HUES6 (cell line): Measurements from ENCODE around the gene GPRC5A.
A peak's percentile ranks its signal among the peaks of the same experiment; 100 is the strongest.
"Not testable (repeated sequence)": the region's sequence is repeated elsewhere in the genome, so short reads cannot be mapped to it uniquely, and the experiment has no call there.

Experiments used
- H3K27ac ChIP-seq: 2 replicates; pipeline ENCODE4 v1.7.0; 2013; ENCODE audit warnings: low read depth, mild to moderate bottlenecking, low read length, inconsistent platforms
- H3K27me3 ChIP-seq: 2 replicates; pipeline ENCODE4 v1.6.1; 2013; ENCODE audit warnings: low read length; ENCODE audit not compliant: control insufficient read depth, insufficient read depth
- H3K36me3 ChIP-seq: 2 replicates; pipeline ENCODE4 v1.6.1; 2013; ENCODE audit warnings: low read length; ENCODE audit not compliant: control insufficient read depth, insufficient read depth
- H3K4me1 ChIP-seq: 2 replicates; pipeline ENCODE4 v1.6.1; 2013; ENCODE audit warnings: low read length; ENCODE audit not compliant: control insufficient read depth, insufficient read depth
- H3K4me3 ChIP-seq: 2 replicates; pipeline ENCODE4 v1.5.1; 2013; ENCODE audit warnings: low read depth, low read length
- H3K9ac ChIP-seq: one replicate; pipeline ENCODE4 v1.6.1; 2013; ENCODE audit warnings: mild to moderate bottlenecking, low read length
- H3K9me3 ChIP-seq: 2 replicates; pipeline ENCODE4 v1.6.1; 2013; ENCODE audit warnings: low read depth, low read length; ENCODE audit not compliant: control insufficient read depth, insufficient read depth

Gene GPRC5A

GRCh38 chr12:12872934-12873275, 18.5 kb upstream of the GPRC5A start:
- H3K27me3 ChIP-seq, result no peaks in the 10 kb centered on the region
- no peaks in the 10 kb centered on the region for H3K36me3 ChIP-seq

DNA sequence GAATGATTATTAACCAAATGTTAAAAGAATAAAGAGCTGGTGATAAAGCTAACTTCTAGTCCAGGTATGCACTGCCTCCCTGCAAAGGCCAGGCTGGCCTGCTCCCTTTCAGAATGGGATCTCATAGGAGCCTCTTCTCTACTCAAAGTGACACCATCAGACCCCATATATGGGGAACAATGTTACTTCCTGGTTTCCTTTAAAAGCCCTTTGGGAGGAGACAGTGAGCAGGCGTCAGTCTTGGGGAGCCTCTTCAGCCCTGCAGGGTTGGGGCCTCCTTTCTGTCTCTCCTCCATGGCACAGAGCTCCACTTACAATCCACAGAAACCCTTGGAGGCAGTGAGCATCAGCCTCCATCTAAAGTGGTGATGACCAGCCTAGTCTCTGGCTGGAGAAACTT, 17.3 kb upstream of the GPRC5A start:
- H3K27me3 ChIP-seq, result no peaks in the 10 kb centered on the region
- H3K4me1 ChIP-seq, result peaks cover 41% of the 10 kb centered on the region
- H3K27ac ChIP-seq, result no peak overlapping the region; the same call in 1 of the 2 replicates
- H3K9ac ChIP-seq, result no peak overlapping the region
- no peak overlapping the region for H3K4me3 ChIP-seq
- no peaks in the 10 kb centered on the region for H3K9me3 ChIP-seq
- no peaks in the 10 kb centered on the region for H3K36me3 ChIP-seq

More at GRCh38 chr12:12872934-12873275, 18.5 kb upstream of the GPRC5A start:
- Histone ChIP-seq H3K9ac (no peak overlapping the region), H3K4me3 (no peak overlapping the region), H3K4me1 (peaks cover 44% of the 10 kb centered on the region), H3K27ac (no peak overlapping the region), H3K9me3 (no peaks in the 10 kb centered on the region)

DNA sequence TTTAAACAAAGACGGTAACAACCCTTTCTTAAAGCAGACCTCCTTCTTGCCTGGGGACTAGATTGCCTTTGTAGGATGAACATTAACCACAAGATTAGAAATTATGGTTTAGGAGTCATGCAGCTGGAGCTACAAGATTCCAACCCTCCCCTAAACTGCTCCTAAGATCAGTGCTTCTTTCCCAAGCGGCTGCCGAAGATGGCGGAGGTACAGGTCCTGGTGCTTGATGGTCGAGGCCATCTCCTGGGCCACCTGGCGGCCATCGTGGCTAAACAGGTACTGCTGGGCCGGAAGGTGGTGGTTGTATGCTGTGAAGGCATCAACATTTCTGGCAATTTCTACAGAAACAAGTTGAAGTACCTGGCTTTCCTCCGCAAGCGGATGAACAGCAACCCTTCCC, 16.1 kb upstream of the GPRC5A start:
- H3K36me3 ChIP-seq, H3K27me3 ChIP-seq, H3K4me3 ChIP-seq, H3K27ac ChIP-seq, H3K9me3 ChIP-seq: not testable (repeated sequence)
- Histone ChIP-seq H3K4me1 (peaks cover 41% of the 10 kb centered on the region), H3K9ac (peak overlapping the region; percentile 9)

DNA sequence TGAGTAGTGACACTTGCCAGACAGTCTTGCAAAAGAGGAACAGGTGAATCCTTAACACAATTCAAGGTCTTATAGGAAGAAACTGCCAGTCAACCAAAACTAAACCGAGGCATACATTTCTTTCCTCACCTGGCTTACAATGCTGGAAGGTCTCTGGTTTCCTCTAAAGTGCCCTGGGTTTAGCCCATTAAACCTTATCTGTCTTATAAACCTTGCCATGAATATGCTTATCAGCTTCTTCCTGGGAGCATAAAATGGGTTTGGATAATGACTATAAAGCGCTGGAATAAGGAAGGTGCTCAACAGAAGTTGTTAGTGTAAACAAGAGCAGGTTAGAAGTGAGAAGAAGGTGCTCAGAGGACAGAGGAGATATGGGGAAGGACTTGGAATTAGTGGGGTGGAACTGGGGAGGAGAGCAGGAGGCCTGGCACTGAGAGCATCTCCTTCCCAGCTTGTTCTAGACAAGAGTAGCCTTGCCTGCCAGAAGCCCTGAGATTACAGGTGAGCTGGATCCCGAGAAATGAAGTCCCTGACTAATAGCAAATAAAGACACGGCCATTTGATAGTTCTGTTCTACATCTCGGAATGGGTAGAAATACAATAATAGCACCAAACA, 14.1 kb upstream of the GPRC5A start:
- Histone ChIP-seq H3K4me1 (peaks cover 30% of the 10 kb centered on the region), H3K4me3 (no peak overlapping the region), H3K27ac (no peak overlapping the region), H3K36me3 (no peaks in the 10 kb centered on the region), H3K27me3 (no peaks in the 10 kb centered on the region), H3K9me3 (no peaks in the 10 kb centered on the region), H3K9ac (no peak overlapping the region)

DNA sequence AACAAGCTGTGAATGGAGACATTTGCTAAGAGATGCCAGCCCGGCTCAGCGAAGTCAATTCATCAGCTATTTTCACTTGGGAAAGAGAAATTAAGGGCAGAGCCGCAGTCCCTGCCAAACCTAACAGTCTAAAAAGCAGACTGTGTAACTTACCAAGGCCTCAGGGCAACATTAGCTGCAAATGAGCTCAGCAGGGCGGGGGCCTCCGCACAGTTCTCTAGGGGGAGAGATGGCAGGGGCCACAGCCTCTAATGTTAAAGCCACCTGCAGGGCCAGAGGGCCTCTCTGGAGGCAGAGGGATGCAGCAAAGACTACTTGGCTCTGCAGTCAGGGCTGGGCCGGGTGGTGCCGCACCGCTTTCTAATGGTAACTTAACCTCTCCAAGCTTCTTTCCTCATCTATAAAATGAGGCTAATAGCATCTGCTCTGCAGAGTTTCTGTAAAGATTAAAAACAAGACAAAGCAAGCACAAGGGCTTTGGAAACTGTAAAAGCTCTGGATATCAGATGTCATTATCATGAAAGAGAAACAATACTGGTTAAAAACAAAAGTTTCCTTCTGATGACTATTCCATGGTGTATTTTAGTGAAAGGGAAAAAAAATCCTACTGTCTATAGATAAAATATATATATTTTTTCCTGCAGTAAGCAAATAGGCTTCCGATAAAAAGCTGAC, 13.4 kb upstream of the GPRC5A start:
- H3K27ac ChIP-seq, result no peak overlapping the region
- no peaks in the 10 kb centered on the region for H3K27me3 ChIP-seq
- no peaks in the 10 kb centered on the region for H3K9me3 ChIP-seq
- H3K36me3 ChIP-seq, result no peaks in the 10 kb centered on the region
- no peak overlapping the region for H3K4me3 ChIP-seq
- peaks cover 24% of the 10 kb centered on the region for H3K4me1 ChIP-seq
- H3K9ac ChIP-seq, result no peak overlapping the region

- H3K9ac ChIP-seq, result no peak overlapping the region
- peaks cover 7% of the 10 kb centered on the region; the same call in 1 of the 2 replicates for H3K27me3 ChIP-seq
- no peaks in the 10 kb centered on the region for H3K9me3 ChIP-seq
- H3K36me3 ChIP-seq, result no peaks in the 10 kb centered on the region
- peaks cover 20% of the 10 kb centered on the region for H3K4me1 ChIP-seq
- H3K27ac ChIP-seq, result no peak overlapping the region
- H3K4me3 ChIP-seq, result no peak overlapping the region
These were observed 10.8 kb upstream of the GPRC5A start for GRCh38 chr12:12880537-12880936.

DNA sequence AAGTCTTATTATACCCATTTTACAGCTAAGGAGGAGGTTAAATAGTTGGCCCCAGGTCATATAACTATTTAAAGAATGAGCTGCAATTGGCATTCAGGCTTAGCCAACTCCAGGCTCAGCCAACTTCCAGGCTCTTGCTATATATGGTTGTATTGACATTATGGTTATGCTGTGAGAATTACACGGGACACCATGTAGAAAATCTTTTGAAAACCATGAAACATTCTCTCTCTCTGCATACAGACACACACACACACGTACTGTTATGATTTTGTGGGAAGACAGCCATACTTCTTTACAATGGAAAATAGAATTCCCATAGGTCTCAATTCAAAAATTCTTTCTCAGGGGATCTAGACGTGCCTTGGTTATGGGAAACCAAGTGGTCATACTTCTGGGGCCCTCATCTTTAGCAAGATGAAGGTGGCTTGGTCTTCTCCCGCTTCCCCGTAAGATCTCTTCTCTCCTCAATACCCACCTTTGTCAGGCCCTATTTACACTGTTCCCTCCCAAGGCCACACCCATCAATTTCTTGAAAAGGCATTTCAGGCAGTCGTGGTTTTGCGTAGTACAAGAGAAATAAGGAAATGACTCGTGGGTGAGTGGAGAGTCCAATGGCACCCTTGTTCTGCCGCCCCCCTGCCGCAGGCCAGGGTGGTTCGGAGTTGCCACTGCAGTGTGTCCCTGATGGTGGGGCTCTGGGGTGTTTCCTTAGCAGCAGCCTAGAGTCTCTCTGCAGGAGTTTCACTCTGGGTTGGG, 10.0 kb upstream of the GPRC5A start:
- Histone ChIP-seq H3K9ac (no peak overlapping the region), H3K9me3 (no peaks in the 10 kb centered on the region), H3K36me3 (no peaks in the 10 kb centered on the region), H3K4me1 (peaks cover 25% of the 10 kb centered on the region), H3K27me3 (peaks cover 12% of the 10 kb centered on the region), H3K4me3 (no peak overlapping the region), H3K27ac (no peak overlapping the region)

- H3K9me3 ChIP-seq, result no peaks in the 10 kb centered on the region
- H3K9ac ChIP-seq, result no peak overlapping the region
- H3K4me3 ChIP-seq, result no peak overlapping the region
- H3K36me3 ChIP-seq, result no peaks in the 10 kb centered on the region
- no peak overlapping the region for H3K27ac ChIP-seq
- H3K27me3 ChIP-seq, result peaks cover 12% of the 10 kb centered on the region
- H3K4me1 ChIP-seq, result peaks cover 23% of the 10 kb centered on the region
These were observed 9.1 kb upstream of the GPRC5A start for GRCh38 chr12:12882288-12882687.

DNA sequence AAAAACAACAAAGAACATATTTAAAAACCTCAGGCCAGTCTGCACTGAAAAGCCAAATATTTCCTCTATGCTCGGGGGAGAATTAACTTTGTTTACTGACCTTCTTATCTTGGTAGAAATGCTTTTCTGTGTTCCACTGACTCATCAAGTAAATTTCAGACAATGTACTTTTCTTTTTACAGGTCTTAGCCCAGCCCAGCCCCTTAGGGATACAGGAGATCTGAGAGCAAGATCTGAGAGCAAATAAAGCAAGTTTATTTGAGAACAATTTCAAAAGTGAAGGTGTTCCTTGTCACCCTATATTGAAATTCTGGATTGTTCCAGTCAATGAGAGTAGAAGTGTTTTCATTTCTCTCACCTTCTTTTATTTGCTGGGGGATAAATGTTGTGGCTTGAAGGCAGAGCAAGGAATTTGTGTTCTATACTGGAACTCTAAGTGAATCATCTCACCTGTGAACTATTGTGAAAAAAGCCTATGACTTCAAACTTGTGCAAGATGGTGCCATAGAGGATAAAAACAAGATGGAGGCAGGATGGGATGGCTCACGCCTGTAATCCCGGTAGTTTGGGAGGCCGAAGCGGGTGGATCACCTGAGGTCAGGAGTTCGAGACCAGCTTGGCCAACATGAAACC, 7.9 kb upstream of the GPRC5A start:
- Histone ChIP-seq H3K36me3 (no peaks in the 10 kb centered on the region), H3K9ac (no peak overlapping the region), H3K4me3 (no peak overlapping the region), H3K4me1 (peaks cover 16% of the 10 kb centered on the region), H3K27ac (no peak overlapping the region), H3K9me3 (no peaks in the 10 kb centered on the region), H3K27me3 (peaks cover 21% of the 10 kb centered on the region)

- Histone ChIP-seq H3K27me3 (peaks cover 37% of the 10 kb centered on the region), H3K4me3 (no peak overlapping the region), H3K36me3 (no peaks in the 10 kb centered on the region), H3K9ac (peak overlapping the region; percentile 1), H3K4me1 (peaks cover 19% of the 10 kb centered on the region), H3K9me3 (no peaks in the 10 kb centered on the region), H3K27ac (no peak overlapping the region)
These were observed 6.1 kb upstream of the GPRC5A start for GRCh38 chr12:12885096-12885792.
